Activated CD8-positive, alpha-beta memory T cell treated with anti-CD3 and anti-CD28 coated beads for 4 hours (primary cell): Measurements from ENCODE around the gene GRWD1.

ENCODE experiments used
- DNase-seq, 2 donors: peaks; one replicate each; pipeline ENCODE4 v3.0.0-alpha.2; 2020; ENCODE audit warnings: low read depth in 2 of 2

Gene GRWD1

GRCh38 chr19:48456864-48457263 is 11.1 kb downstream of the GRWD1 start:
- DNase-seq: no peak

- no peak for DNase-seq
These were observed 12.2 kb downstream of the GRWD1 start for GRCh38 chr19:48458016-48458415.

- DNase-seq: no peak
These were observed 15.8 kb downstream of the GRWD1 start for GRCh38 chr19:48461651-48461981.

- no peak for DNase-seq
These were observed 16.3 kb downstream of the GRWD1 start for GRCh38 chr19:48461982-48462655.

- DNase-seq: no peak
These were observed 19.4 kb downstream of the GRWD1 start for GRCh38 chr19:48465215-48465614.

GRCh38 chr19:48466561-48467325 is 21.0 kb downstream of the GRWD1 start:
- no peak for DNase-seq

GRCh38 chr19:48468772-48469288 is 23.0 kb downstream of the GRWD1 start:
- DNase-seq: peak; percentile 99

- DNase-seq: no peak
These were observed 23.6 kb downstream of the GRWD1 start, which contains the start of gene CYTH2 for GRCh38 chr19:48469289-48469881. TSS of gene CYTH2 (plus strand) at chr19:48469369. CDS start at chr19:48469508, 139 bp downstream.

- no peak for DNase-seq
These were observed 24.3 kb downstream of the GRWD1 start for GRCh38 chr19:48469934-48470680.

GRCh38 chr19:48470856-48471255 is 25.1 kb downstream of the GRWD1 start:
- no peak for DNase-seq

- DNase-seq: no peak
These were observed 26.1 kb downstream of the GRWD1 start for GRCh38 chr19:48471836-48472235.

- DNase-seq: no peak
These were observed 27.6 kb downstream of the GRWD1 start for GRCh38 chr19:48473161-48473966.

- no peak for DNase-seq
These were observed 28.4 kb downstream of the GRWD1 start for GRCh38 chr19:48474084-48474592.

- DNase-seq: no peak
These were observed 29.7 kb downstream of the GRWD1 start for GRCh38 chr19:48475369-48476068.

- no peak for DNase-seq
These were observed 30.4 kb downstream of the GRWD1 start for GRCh38 chr19:48476176-48476575.

- no peak for DNase-seq
These were observed 31.4 kb downstream of the GRWD1 start for GRCh38 chr19:48477067-48477685.

GRCh38 chr19:48477698-48478338 is 32.0 kb downstream of the GRWD1 start:
- no peak for DNase-seq

GRCh38 chr19:48478339-48479256 is 32.8 kb downstream of the GRWD1 start:
- DNase-seq: no peak
